ENCODE measurements around the gene NELFCD.

GRCh38 chr20:59003836-59004492, 22.9 kb downstream of the NELFCD start:
- TF ChIP-seq NFIC (IDR thresholded peaks at IDR 0.05) (no peak), USF1 (IDR thresholded peaks at IDR 0.05) (no peak), CREB1 (IDR thresholded peaks at IDR 0.05; ENCODE audit: low read depth) (no peak), TAF1 (IDR thresholded peaks at IDR 0.05; ENCODE audit: low read depth) (no peak), EP300 (IDR thresholded peaks at IDR 0.05; ENCODE audit: borderline replicate concordance) (no peak), MAX (IDR thresholded peaks at IDR 0.05) (no peak), REST (IDR thresholded peaks at IDR 0.05; ENCODE audit: low read depth) (no peak), YY1 (IDR thresholded peaks at IDR 0.05; ENCODE audit: low read depth) (no peak), ZBTB7A (IDR thresholded peaks at IDR 0.05; ENCODE audit: low read depth) (no peak), FOXM1 (IDR thresholded peaks at IDR 0.05; ENCODE audit: borderline replicate concordance, low read depth) (no peak), RAD21 (IDR thresholded peaks at IDR 0.05; ENCODE audit: low read depth) (no peak), TEAD4 (IDR thresholded peaks at IDR 0.05) (no peak), EGR1 (IDR thresholded peaks at IDR 0.05) (no peak)
